ENCODE measurements around the gene LEF1. TPM values are rescaled to one million over a fixed set of nuclear protein-coding genes. Genes with fewer than 3 reads are reported as not detected.
A peak's percentile ranks its signal among the peaks of the same experiment; 100 is the strongest.

The LEF1 gene
- total and polyA plus RNA-seq, 9 of the 15 experiments (the other 6 are each of a cell fraction or from before 2014, with no cell fraction given), result 15.1 to 81.1 (median 29.7) TPM

- TF ChIP-seq GATA2 (CRISPR knock-in tag; IDR thresholded peaks at IDR 0.05) (no peak), HMG20B (CRISPR knock-in tag; IDR thresholded peaks at IDR 0.05) (no peak), ZNF780A (CRISPR knock-in tag; IDR thresholded peaks at IDR 0.05) (no peak), SMC3 (conservative IDR thresholded peaks at IDR 0.05; ENCODE audit: insufficient read depth, low read depth, low read length) (no peak), NR2C2 (CRISPR knock-in tag; IDR thresholded peaks at IDR 0.05) (no peak), NR2C2 (tag; IDR thresholded peaks at IDR 0.05) (peak; percentile 51; the same call in 1 of the 2 replicates), PATZ1 (CRISPR knock-in tag; IDR thresholded peaks at IDR 0.05; ENCODE audit: borderline replicate concordance) (no peak), PHTF2 (CRISPR knock-in tag; IDR thresholded peaks at IDR 0.05) (no peak), SRSF1 (IDR thresholded peaks at IDR 0.05; ENCODE audit: low read depth, low read length) (no peak), BCOR (IDR thresholded peaks at IDR 0.05) (0 out of 2 replicates have a peak, but pooled peaks have one; percentile 7), MXD1 (CRISPR knock-in tag; IDR thresholded peaks at IDR 0.05; ENCODE audit: borderline replicate concordance, poor library complexity, severe bottlenecking) (no peak), SIX5 (IDR thresholded peaks at IDR 0.05; ENCODE audit: borderline replicate concordance in 1 of 2, insufficient read depth in 1 of 2, low read depth in 1 of 2, low read length in 2 of 2) (no peak), BACH1 (tag; IDR thresholded peaks at IDR 0.05) (no peak), MAFG (tag; conservative IDR thresholded peaks at IDR 0.05) (no peak), EZH2 (IDR thresholded peaks at IDR 0.05; ENCODE audit: borderline replicate concordance, low read depth, low read length) (no peak), MLLT1 (IDR thresholded peaks at IDR 0.05) (no peak), ZNF232 (CRISPR knock-in tag; IDR thresholded peaks at IDR 0.05) (no peak), CREB3L1 (IDR thresholded peaks at IDR 0.05; ENCODE audit: borderline replicate concordance, low read depth) (no peak), MTA2 (IDR thresholded peaks at IDR 0.05; ENCODE audit: low read depth) (0 out of 2 replicates have a peak, but pooled peaks have one; percentile 7), SMARCA4 (IDR thresholded peaks at IDR 0.05) (peak; percentile 13; the same call in 1 of the 2 replicates), RFX7 (CRISPR knock-in tag; IDR thresholded peaks at IDR 0.05) (no peak), ZBTB1 (CRISPR knock-in tag; IDR thresholded peaks at IDR 0.05; ENCODE audit: borderline replicate concordance, low read depth) (0 out of 2 replicates have a peak, but pooled peaks have one; percentile 22)
Observed at GRCh38 chr4:108168160-108168670, 517 bp downstream of the LEF1 start (continued).

All from K562 (cell line).